Endodermal cell (in vitro differentiated cells): Measurements from ENCODE around the gene ORM1. TPM values are rescaled to one million over a fixed set of nuclear protein-coding genes. Genes with fewer than 3 reads are reported as not detected.

Experiments used
- DNase-seq: peaks from one replicate; pipeline ENCODE4 v3.0.0-alpha.2; 2017
- H3K27ac ChIP-seq: 2 replicates; pipeline ENCODE4 v1.5.1; 2013; ENCODE audit warnings: mild to moderate bottlenecking, low read depth, low read length, moderate library complexity
- H3K27me3 ChIP-seq: 2 replicates; pipeline ENCODE4 v1.6.1; 2013; ENCODE audit warnings: mild to moderate bottlenecking, low read length, moderate library complexity; ENCODE audit not compliant: insufficient read depth, control insufficient read depth, poor library complexity, severe bottlenecking
- H3K36me3 ChIP-seq: 2 replicates; pipeline ENCODE4 v1.7.0; 2013; ENCODE audit warnings: mild to moderate bottlenecking, low read length, moderate library complexity; ENCODE audit not compliant: control insufficient read depth, insufficient read depth
- H3K4me1 ChIP-seq: one replicate; pipeline ENCODE4 v1.7.0; 2013; ENCODE audit warnings: low read length; ENCODE audit not compliant: control insufficient read depth, insufficient read depth
- H3K4me3 ChIP-seq: 2 replicates; pipeline ENCODE4 v1.5.1; 2013; ENCODE audit warnings: mild to moderate bottlenecking, low read length, moderate library complexity
- H3K9ac ChIP-seq: 2 replicates; pipeline ENCODE4 v1.6.1; 2013; ENCODE audit warnings: mild to moderate bottlenecking, low read length, moderate library complexity; ENCODE audit not compliant: poor library complexity, severe bottlenecking; ENCODE audit errors: extremely low read depth
- H3K9me3 ChIP-seq: 2 replicates; pipeline ENCODE4 v1.6.1; 2013; ENCODE audit warnings: mild to moderate bottlenecking, low read length, moderate library complexity; ENCODE audit not compliant: control insufficient read depth
- H3K27ac Mint-ChIP-seq: 2 replicates; pipeline ENCODE4 v1.8.0; 2020; ENCODE audit warnings: mixed read lengths
- H3K27me3 Mint-ChIP-seq: 2 replicates; pipeline ENCODE4 v1.8.0; 2021; ENCODE audit warnings: mild to moderate bottlenecking, mixed read lengths; ENCODE audit not compliant: insufficient read depth
- H3K36me3 Mint-ChIP-seq: 2 replicates; pipeline ENCODE4 v1.8.0; 2020; ENCODE audit warnings: low read depth, mixed read lengths
- H3K4me1 Mint-ChIP-seq: 2 replicates; pipeline ENCODE4 v1.8.0; 2020; ENCODE audit warnings: mixed read lengths
- H3K4me3 Mint-ChIP-seq: 2 replicates; pipeline ENCODE4 v1.8.0; 2020; ENCODE audit warnings: mild to moderate bottlenecking, moderate library complexity, mixed read lengths
- H3K9me3 Mint-ChIP-seq: 2 replicates; pipeline ENCODE4 v1.8.0; 2020; ENCODE audit warnings: mild to moderate bottlenecking, mixed read lengths
- WGBS, 2 experiments: methylation state at CpG; one replicate each; pipeline versions ENCODE4 v1.1.5 to v1.1.7; 2013; ENCODE audit warnings: missing lambda C conversion rate in 2 of 2, mixed read lengths in 1 of 2; ENCODE audit not compliant: insufficient coverage in 1 of 2, insufficient read length in 1 of 2; 5-methylcytosine and 5-hydroxymethylcytosine counted together
- total RNA-seq, 2 donors: library from RNA; stranded (reverse); fragmentation: NEBNext Ultra II Directional in 1 of 2; extraction: Animal tissue kit (Norgen Biotek cat#: 25700) in 1 of 2; gene quantifications; 2 replicates in 1 of 2; 3 replicates in 1 of 2; pipeline ENCODE4 v1.2.1, GENCODE V29; 2021
- TF ChIP-seq, protein P1 (sequence below): fragments of 200-600 bp; sonication (generic); conservative IDR thresholded peaks from 2 replicates; pipeline ENCODE4 v1.5.0; 2021; ENCODE audit warnings: antibody characterized with exemption, mild to moderate bottlenecking

Gene ORM1
- total RNA-seq, 2 donors from 2014 or later, result 0.59 TPM; not detected in 1

DNA sequence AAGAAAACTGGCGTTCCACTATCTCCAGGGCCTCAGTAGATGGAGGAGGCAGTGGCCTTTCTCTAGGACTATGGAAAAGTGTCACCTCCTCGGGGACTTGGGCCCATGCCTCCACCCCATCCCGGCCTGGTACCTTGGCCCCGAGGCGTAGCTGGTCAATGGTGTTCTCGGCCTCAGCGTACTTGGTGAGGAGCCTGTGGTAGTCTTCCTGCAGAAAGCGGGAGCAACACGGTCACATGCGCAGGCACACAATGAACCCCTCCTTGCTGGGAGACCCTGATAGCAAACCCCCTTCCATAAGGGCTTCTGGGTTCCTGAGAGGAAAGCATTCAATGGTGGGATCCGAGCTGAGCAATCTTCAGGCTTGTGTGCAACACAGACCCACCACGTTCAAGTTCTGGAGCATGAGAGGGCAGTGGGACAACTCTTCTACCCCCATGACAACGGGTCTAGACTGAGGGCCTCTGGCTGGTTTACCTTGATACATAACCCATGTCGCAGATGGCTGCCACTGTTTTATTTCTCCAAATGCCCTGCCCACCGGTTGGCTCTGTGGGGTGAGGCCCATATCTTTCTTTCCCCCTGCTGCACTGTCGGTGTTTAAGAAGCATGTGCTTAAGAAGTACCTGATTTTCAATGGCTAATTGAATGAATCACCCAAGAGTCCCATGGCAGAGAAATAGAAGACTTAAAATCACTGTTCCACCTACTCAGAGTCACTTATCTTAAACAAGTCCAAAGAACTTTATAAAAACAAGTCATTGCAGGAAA lies 51.2 kb downstream of the ORM1 start:
- no peaks in the 10 kb centered on the region for H3K27me3 Mint-ChIP-seq
- no peak overlapping the region for H3K4me3 Mint-ChIP-seq
- 93 to 94% methylated on average over 13 to 16 of the region's 16 CpGs for whole genome bisulfite sequencing, 2 experiments
- peaks cover 6% of the 10 kb centered on the region for H3K4me1 ChIP-seq
- no peak overlapping the region for H3K4me3 ChIP-seq
- no peaks in the 10 kb centered on the region for H3K9me3 ChIP-seq
- TF ChIP-seq, protein P1, sequence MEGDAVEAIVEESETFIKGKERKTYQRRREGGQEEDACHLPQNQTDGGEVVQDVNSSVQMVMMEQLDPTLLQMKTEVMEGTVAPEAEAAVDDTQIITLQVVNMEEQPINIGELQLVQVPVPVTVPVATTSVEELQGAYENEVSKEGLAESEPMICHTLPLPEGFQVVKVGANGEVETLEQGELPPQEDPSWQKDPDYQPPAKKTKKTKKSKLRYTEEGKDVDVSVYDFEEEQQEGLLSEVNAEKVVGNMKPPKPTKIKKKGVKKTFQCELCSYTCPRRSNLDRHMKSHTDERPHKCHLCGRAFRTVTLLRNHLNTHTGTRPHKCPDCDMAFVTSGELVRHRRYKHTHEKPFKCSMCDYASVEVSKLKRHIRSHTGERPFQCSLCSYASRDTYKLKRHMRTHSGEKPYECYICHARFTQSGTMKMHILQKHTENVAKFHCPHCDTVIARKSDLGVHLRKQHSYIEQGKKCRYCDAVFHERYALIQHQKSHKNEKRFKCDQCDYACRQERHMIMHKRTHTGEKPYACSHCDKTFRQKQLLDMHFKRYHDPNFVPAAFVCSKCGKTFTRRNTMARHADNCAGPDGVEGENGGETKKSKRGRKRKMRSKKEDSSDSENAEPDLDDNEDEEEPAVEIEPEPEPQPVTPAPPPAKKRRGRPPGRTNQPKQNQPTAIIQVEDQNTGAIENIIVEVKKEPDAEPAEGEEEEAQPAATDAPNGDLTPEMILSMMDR, result no peak
- DNase-seq, result no peak
- no peaks in the 10 kb centered on the region for H3K27me3 ChIP-seq
- H3K27ac Mint-ChIP-seq, result no peak overlapping the region
- no peaks in the 10 kb centered on the region for H3K36me3 ChIP-seq
- no peak overlapping the region for H3K9ac ChIP-seq
- H3K4me1 Mint-ChIP-seq, result peaks cover 20% of the 10 kb centered on the region
- peaks cover 4% of the 10 kb centered on the region for H3K36me3 Mint-ChIP-seq
- no peak overlapping the region for H3K27ac ChIP-seq
- H3K9me3 Mint-ChIP-seq, result no peaks in the 10 kb centered on the region

DNA sequence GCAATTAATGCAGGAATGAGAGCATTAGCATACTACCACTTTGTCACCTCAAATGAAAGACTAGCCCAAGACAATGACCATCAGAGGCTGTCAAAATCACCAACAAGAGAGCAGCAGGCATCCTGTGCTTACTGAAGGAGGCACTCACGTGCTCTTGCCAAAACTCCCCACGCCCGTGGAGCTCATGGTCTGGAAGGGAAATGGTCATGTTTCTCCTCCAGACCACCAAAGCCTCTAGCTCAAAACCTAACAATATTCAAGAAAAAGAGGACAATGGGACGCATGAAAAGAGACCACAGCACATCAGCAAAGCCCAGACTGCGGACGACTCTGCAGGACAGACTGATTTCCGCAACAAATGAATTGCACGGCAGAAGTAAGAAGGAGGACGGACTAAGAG lies 52.0 kb downstream of the ORM1 start:
- Histone ChIP-seq H3K4me1 (peaks cover 6% of the 10 kb centered on the region), H3K9ac (no peak overlapping the region), H3K27ac (no peak overlapping the region), H3K9me3 (no peaks in the 10 kb centered on the region), H3K36me3 (no peaks in the 10 kb centered on the region), H3K4me3 (no peak overlapping the region), H3K27me3 (no peaks in the 10 kb centered on the region)
- Mint-ChIP-seq H3K4me1 (peaks cover 15% of the 10 kb centered on the region), H3K27ac (no peak overlapping the region), H3K4me3 (no peak overlapping the region), H3K9me3 (no peaks in the 10 kb centered on the region), H3K36me3 (peaks cover 4% of the 10 kb centered on the region), H3K27me3 (no peaks in the 10 kb centered on the region)
- TF ChIP-seq, protein P1, result no peak
- DNase-seq, result no peak
- 77 to 78% methylated on average over 6 to 9 of the region's 9 CpGs for WGBS, 2 experiments

DNA sequence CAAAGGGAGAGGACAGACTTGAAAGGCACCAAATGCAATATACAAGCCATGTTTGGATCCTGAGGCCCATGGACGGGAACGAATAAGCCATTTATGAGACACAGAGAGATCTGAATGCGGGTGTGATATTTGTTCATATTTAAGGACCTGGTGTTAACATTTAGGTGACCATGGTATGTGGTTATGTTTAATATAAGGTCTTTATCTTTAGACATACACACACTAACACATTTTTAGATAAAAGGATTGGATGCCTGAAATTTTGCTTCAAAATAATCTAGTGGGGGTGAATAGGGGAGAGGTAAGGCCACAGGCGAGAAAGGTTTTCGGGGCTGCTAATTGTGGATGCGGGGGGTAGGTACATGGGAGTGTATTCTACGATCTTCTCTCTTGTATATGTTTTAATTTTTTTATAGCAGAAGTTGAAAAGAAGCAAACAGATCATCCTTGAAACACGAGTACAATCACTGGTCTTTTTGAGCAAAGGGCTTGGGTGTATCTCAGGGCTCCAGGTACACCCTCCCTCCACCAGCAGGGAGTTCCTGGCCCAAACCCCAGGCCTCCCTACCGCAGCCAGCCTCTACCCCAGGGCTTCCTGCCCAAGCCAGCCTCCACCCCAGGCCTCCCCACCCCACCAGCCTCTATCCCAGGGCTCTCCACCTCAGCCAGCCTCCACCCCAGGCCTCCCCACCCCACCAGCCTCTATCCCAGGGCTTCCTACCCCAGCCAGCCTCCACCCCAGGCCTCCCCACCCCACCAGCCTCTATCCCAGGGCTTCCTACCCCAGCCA lies 52.7 kb downstream of the ORM1 start:
- Mint-ChIP-seq H3K36me3 (peaks cover 6% of the 10 kb centered on the region), H3K27ac (no peak overlapping the region)
- 93 to 95% methylated on average over 4 to 9 of the region's 9 CpGs for WGBS, 2 experiments

More for the DNA sequence above, 52.7 kb downstream of the ORM1 start:
- H3K4me3 ChIP-seq, result no peak overlapping the region
- no peaks in the 10 kb centered on the region for H3K9me3 Mint-ChIP-seq
- no peak for DNase-seq
- no peaks in the 10 kb centered on the region for H3K27me3 Mint-ChIP-seq
- no peaks in the 10 kb centered on the region for H3K9me3 ChIP-seq
- TF ChIP-seq, protein P1, result no peak
- no peak overlapping the region for H3K27ac ChIP-seq
- no peaks in the 10 kb centered on the region for H3K27me3 ChIP-seq
- H3K4me3 Mint-ChIP-seq, result no peak overlapping the region
- H3K36me3 ChIP-seq, result no peaks in the 10 kb centered on the region
- peaks cover under 1% of the 10 kb centered on the region for H3K4me1 ChIP-seq
- H3K9ac ChIP-seq, result no peak overlapping the region
- peaks cover 10% of the 10 kb centered on the region for H3K4me1 Mint-ChIP-seq

Other genes with a start within 250 kb of the ORM1 start
- 1 to 10 TPM in 1 of 2 donors, under 1 TPM in 1; 0.68 to 2.9 TPM for gene AMBP, start 244.8 kb upstream of the ORM1 start, total RNA-seq
- 10 to 100 TPM; 11.4 to 16.3 TPM for gene KIF12, start 223.8 kb upstream of the ORM1 start, total RNA-seq
- gene COL27A1, start 167.6 kb upstream of the ORM1 start, total RNA-seq, result 10 to 100 TPM; 43.8 to 69.5 TPM
- gene ORM2, start 6.8 kb downstream of the ORM1 start, total RNA-seq, result under 1 TPM; 0.59 to 0.80 TPM
- 10 to 100 TPM; 12.2 to 15.4 TPM for gene AKNA, start 64.9 kb downstream of the ORM1 start, total RNA-seq
- gene WHRN, start 182.4 kb downstream of the ORM1 start, total RNA-seq, result 10 to 100 TPM in 1 of 2 donors, 1 to 10 TPM in 1; 7.0 to 12.8 TPM